ENCODE measurements around the gene APOL1.
A peak's percentile ranks its signal among the peaks of the same experiment; 100 is the strongest.
"Not testable (repeated sequence)": the region's sequence is repeated elsewhere in the genome, so short reads cannot be mapped to it uniquely, and the experiment has no call there.

APOL1 gene

DNA sequence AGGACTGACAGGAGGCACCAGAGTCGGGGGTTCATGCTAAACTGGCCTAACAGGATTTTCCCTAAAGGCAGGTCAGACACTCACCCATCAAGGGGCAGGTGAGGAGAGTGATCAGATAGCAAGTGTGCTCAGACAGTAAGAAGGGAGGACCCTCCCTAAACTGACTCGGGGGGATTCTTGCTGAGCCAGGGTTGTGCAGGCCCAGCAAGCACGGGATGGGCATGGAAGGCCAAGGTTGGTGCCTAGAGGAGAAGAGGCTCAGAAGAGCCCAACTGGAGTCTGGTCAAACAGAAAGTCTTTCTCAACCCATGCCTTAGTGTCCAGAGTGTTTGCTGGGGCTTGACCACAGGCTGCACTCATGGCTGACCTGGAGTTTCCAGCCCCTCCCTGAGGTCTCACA lies 6.2 kb upstream of the APOL1 start:
- no peak for DNase-seq

DNA sequence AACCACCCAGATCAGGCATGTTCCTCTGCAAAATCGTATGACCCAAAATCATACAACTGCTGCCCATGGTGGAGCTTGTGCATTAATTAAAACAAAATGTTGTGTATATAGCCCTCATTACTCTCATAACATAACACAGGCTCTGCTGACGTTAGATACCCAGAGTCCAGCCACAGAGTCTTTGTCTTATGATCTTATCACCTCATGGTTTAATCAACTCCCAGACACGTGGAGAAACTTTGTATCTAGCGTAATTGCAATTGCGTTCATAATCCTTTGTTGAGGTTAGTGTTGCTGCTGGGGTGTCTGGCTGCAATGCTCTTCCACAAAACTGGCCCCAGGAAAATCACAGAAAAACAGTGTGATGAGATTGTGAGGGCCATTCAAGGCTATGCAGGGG lies 5.0 kb upstream of the APOL1 start:
- no peak for DNase-seq

DNA sequence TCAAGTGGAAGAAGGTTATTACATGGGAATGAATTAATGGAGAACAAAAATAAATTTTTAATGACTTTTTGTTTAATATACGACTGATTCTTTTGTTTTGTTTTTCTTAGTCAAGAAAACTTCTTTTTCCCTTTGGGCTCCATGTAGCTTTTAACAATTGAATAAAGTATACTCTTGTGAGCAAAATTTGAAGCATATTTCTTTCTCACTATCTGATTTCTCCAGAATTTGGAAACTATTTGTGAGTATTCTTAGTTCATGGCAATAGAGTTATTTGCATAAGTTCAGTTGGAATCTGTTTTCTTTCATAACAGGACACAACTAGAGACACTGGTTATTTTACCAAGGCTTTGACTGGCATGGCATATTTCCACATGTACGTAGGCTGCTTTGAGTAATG lies 3.8 kb upstream of the APOL1 start:
- DNase-seq = no peak

DNA sequence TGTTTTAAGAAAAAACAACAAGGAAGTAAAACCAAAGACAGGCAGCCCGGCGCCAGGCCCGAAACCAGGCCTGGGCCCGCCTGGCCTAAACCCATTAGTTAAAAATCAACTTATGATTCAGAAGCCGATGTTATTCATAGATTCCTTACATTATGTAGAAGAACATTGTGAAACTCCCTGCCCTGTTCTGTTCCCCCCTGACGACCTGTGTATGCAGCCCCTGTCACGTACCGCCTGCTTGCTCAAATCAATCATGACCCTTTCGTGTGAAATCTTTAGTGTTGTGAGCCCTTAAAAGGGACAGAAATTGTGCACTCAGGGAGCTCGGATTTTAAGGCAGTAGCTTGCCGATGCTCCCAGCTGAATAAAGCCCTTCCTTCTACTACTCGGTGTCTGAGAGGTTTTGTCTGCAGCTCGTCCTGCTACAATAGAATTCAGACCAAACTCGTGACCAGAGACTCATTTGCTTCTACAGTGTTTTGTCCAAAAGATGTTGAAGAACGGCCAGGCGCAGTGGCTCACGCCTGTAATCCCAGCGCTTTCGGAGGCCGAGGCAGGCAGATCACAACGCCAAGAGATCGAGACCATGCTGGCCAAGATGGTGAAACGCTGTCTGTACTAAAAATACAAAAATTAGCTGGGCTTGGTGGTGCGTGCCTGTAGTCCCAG lies 2.5 kb upstream of the APOL1 start:
- not testable (repeated sequence) for DNase-seq

DNA sequence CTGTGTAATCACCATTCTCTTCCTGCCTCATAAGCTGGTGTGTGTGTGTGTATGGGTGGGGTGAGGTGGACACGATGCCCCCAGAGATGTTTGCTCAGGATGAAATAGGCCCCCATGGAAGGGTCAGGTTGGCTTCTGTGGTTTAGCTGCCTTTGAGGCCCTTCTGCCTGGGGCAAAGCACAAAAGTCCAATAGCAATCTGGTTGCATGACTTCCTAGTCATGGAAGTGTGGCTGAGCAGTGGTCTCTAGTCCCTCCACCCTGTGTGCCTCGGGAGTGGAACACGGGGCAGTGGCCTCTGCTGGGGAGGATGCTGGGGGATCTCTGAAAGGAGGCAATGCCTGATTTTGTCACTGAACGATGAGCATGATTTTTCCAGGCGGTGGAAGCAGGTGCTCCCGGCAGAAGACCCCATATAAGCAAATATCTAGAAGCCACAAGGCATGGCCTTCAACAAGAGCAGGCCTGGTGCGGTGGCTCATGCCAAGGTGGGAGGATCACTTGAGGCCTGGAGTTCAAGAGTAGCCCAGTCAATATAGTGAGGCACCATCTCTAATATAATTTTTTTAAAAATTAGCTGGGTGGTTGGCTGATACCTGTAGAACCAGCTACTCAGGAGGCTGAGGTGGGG lies 839 bp upstream of the APOL1 start:
- not testable (repeated sequence) for DNase-seq

DNA sequence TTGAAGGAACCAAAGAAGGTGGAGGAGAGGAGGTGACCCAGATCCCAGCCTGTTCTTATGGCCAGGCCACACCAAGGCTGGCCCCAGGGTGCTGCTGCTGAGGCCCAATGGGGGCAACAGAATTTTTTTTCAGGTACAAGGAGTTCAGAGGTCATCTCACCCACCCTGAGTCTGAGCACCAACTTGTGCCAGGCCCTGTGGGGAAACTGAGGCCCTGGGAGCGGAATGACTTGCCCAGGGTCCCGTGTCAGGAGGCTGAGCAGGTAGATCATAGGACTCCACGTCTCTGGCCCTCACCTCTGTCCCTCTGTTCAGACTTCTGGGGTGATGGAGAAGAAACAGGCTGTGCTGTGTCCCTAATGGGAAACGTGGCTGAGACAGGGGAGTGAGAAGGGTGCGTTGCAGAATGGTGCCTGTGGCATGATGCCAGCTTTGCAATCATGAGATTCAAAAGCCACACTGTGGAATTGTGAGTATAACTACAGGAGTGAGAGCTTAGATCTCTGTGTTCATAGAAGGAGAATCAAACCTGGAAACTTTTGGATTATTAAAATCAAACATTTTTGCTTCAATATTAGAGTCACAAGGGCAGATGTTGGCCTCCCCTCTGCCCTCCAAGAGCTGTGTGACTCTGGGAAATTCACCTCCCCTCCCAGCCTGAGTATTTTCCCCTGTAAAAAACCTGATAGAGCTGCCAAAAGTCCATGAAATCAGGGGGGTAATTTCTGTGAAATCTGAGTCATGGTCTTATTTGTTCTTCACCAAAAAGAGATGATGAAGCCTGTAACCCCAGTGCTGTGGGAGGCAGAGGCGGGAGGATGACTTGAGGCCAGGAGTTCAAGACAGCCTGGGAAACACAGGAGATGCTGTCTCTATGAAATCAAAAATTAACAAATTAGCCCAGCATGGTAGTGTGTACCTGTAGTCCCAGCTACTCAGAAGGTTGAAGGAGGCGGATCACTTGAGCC lies 874 bp downstream of the APOL1 start:
- peak; percentile 62 for DNase-seq

DNA sequence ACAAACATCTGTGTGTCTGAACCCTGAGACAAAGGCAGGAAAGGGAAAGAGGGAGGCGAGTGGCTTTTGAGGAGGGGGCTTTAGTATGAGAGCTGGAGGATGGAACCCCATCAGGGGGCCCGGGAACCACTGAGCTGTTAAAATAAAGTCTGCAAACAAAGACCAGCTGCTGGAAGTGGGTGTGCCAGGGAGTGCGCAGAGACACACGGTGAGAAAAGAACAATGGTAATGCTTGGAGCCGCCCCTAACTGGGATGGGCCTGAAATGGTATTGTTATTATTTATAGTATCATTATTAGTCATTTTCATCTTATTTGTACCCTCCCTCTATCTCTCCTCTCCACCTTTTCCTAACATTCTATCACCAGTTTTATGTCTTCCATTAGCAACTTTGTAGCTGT lies 2.6 kb downstream of the APOL1 start:
- DNase-seq = not testable (repeated sequence)

DNA sequence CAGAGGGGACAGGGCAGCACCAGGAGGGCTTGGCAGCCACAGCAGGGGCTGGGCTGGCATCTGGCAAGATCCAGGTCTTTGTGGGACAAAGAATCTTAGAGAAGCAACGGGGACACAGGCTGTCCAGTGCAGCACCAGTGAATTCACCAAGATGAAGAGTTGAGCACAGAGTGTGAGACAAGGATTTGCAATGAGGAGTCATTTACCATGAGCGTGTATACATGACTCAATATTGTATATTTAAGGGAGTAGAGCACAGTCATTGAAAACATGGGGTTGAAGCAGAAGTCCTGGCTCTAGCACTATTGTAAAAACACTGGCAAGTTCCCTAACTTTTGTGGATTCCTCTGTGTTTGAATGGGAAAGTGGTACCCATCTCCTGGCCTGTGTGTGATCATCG lies 3.5 kb downstream of the APOL1 start:
- DNase-seq = no peak

DNA sequence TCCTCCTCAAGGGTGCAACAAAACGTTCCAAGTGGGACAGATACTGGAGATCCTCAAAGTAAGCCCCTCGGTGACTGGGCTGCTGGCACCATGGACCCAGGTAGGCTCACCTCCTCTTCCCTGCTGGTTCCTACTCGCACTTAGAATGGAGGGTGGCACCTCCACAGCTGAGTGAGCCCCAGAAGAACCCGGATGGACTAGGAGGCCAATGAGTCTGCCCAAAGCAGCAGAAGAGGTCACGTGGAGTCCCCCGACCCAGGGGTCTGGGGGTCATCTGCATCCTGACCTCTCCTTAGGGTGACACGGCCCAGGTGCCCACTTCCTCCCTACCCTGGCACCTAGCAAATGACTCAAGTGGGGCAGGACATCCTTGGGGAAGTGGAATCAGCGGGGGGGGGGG lies 4.4 kb downstream of the APOL1 start:
- no peak for DNase-seq

DNA sequence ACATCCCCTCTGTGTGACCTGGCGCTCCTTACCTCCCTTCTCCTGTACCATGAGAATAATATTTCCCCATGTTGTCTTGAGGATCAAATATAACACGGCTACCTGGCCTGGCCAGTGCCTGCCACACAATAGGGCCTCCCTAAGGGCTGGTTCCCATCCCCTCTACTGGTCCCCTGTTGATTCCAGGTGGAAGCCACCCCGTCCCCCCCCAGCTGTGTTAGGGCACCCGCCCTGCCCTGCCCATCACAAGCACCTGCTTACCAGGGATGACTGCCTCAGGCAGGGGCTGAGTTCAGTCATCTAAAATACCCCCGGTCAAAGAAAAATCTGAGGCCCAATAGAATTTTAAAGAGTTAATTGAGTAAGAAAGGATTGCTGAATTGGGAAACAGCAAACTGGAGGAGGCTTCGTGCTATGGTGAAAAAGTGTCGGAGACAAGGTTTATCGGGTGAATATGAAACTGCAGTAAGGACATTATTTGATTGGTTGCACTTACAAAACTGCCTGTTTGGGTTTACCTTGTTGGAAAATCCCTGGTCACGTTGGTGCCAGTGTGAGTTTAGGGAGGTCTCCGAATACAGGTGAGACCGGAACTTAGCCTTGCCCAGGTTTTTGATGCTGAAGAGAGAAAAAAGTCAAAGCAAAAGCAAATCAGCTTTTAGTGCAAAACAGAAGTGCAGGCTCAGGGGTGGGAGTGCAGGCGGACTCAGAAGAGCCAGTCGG lies 5.2 kb downstream of the APOL1 start:
- no peak for DNase-seq

DNA sequence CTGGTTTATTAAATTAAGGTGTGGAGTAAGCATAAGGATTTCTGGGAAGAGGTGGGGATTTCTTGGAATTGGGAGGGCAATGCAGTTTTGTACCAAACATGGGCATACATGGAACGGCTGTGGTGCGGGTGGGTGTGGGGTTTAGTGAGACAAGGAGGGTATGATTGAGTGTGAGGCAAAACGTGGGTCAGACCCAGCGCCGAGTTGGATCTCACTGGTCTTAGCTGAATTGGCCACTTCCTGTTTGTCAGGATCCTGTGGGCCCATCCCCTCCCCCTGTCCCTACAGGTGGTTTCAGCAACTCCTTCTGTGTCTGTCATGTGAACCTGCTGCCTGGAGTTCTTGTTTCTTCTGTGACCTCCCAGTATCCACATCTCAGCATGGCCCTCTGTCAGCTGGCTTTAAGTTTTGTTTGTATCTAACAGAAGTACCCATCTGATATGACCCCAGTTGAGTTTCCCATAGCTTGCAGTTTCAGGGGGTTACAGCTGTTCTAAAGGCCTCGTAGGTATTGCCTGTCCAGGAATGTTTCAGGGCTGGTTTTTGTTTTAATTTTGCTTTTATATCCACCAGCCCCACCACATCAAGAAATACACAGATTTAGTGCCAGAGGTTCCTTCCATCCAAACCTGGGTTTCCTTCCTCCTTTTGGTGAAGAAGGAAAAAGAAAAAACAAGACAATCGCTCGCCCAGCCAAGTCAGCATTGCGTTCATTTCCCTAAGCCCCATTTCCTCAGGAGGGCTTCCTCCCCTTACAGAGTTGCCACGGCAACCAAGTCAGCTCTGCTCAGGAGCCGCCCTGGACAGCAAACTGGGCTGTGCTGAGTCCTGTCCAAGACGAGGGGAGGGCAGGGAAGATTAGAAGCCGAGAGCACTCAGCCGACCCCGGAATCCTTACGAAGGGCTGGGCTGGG lies 6.0 kb downstream of the APOL1 start:
- no peak for DNase-seq

DNA sequence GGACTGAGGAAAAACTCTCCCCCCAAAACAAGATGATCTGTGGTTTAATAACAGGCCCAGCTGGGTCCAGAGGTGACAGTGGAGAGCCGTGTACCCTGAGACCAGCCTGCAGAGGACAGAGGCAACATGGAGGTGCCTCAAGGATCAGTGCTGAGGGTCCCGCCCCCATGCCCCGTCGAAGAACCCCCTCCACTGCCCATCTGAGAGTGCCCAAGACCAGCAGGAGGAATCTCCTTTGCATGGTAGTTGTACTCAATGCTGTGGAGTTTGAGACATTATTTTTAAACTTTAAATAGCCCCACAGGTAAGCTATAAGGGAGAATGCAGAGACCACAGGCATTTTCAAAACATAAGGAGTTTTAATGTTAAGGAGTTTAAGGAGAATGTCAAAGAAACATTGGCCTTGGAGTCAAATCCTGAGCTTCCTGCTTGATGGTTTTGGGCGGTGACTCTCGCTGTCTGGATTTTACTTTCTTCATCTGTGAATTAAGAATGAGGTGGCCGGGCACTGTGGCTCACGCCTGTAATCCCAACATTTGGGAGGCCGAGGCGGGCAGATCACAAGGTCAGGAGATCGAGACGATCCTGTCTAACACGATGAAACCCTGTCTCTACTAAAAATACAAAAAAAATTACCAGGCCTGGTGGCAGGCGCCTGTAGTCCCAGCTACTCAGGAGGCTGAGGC lies 6.8 kb downstream of the APOL1 start:
- DNase-seq = no peak

DNA sequence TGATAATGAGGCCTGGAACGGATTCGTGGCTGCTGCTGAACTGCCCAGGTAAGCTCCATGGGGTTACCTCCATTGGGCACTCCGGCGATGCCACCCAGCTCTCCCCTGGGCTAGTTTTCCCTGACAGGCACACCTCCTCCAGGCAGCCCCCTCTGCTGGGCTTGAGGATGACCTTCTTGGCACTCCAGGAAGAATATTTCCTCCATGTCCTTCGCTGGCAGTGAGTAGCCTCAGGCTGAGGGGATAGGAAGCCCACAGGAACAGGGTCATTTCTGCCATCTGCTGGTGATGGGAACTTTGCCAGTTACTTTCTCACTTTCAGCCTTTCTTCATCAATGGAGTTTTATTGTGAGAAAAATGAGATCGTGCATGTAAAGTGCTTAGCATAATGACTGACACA lies 8.7 kb downstream of the APOL1 start:
- not testable (repeated sequence) for DNase-seq

DNA sequence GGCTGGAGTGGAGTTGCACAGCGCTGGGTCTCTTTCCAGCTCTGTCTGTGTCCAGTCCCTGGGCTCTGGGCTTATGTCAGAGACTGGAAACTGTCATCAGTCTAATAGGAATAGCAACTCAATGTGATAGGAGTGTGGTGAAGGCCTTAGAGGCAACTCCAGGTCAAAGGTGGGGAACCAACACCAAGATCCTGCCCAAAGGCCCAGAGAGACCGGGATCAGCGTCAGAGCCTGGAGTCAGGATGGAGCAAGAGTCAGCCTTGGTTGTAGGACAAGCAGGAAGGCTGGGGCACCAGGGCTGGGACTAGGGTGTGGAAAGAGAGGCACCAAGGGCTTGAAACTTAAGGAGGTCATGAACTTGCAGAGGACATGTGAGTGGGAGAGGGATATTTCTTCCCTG lies 9.4 kb downstream of the APOL1 start:
- not testable (repeated sequence) for DNase-seq

DNA sequence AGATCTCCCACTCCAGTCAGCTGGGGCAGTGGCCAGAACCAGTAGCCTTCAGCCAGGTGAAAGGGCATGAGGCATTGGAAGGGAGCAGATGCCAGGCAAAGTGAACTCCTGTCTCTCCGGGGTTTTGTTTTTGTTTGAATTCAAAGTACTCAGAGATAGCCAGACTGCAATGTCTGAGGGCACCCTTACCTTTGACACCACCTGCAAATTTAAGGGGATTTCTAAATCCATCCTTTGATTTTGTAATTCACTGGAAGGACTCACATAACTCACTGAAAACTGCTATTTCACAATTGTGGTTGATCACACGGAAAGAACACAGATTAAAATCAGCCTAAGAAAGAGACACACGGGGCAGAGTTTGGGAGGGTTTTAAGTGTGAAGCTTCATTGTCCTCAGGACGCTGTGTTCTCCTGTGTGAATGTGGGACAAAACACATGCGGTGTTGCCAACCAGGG lies 10.3 kb downstream of the APOL1 start:
- not testable (repeated sequence) for DNase-seq

DNA sequence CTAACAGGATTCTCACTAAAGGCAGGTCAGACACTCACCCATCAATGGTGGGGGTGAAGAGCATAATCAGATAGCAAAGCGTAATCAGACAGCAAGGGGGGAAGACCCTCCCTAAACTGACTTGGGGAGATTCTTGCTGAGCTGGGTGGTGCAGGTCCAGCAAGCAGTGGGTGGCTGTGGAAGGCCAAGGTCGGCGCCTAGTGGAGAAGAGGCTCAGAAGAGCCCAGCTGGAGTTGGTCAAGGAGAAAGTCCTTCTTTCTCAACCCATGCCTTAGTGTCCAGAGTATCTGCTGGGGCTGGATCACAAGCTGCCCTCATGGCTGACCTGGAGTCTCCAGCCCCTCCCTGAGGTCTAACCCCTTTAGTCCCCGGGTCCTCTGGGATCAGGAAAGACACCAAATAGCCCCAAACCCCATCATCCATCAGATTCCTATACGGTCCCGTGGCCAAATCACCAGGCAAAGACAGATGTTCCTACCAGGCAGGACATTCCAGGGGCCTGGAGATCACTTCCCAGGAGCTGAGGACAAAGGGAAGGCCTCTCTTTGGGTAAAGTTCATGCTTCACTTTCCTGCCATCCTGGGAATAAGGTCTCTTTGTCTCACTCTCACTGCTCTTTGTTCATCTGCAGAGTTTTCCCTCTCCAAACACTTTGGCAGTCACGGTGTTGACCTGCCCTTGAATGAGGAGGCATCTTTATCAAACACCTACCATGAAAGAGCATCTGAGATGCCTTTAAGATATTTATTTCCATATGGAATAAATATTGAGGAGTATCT lies 11.1 kb downstream of the APOL1 start:
- not testable (repeated sequence) for DNase-seq

DNA sequence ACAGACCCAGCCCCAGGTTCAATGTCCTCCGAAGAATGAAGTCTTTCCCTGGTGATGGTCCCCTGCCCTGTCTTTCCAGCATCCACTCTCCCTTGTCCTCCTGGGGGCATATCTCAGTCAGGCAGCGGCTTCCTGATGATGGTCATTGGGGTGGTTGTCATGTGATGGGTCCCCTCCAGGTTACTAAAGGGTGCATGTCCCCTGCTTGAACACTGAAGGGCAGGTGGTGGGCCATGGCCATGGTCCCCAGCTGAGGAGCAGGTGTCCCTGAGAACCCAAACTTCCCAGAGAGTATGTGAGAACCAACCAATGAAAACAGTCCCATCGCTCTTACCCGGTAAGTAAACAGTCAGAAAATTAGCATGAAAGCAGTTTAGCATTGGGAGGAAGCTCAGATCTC lies 14.1 kb downstream of the APOL1 start:
- DNase-seq = no peak

DNA sequence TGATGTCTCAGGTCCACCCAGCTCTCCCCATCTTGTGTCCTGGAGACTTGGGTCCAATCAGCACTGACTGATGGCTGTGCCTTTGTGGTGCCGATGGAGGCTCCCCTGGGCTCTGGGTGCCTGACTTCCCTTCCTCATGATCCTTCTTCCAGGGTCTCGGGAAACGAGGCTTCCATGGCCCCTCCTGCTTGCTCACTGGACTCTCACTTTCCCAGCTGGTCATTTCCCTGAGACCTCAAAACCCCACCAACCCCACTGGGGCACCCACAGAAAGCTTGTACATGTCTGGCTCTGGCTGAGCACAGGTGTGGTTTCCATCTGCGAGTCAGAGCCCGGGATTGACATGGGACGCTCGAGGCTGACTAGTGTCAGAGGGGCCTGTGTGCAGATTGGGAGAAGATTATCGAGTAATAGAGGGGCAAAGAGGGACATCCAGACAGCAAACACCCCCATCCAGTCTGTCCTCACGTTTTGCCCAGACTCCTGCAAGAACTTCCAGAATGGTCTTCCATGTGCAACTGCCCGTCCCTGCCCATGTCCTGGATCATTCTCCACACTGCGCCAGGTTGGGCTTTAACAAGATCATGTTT lies 15.1 kb downstream of the APOL1 start:
- no peak for DNase-seq

DNA sequence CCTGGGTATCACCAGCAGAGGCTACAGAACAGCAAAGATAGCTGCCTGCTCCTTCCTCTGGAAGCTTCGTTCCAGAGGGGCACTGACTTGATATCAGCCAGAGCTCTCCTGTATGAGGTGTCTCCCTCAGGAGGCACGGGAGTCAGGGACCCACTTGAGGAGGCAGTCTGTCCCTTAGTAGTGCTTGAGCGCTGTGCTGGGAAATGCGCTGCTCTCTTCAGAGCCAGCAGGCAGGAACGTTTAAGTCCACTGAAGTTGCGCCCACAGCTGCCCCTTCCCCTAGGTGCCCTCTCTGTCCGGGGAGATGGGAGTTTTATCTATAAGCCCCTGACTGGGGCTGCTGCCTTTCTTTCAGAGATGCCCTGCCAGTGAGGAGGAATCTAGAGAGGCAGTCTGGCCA lies 18.3 kb downstream of the APOL1 start:
- not testable (repeated sequence) for DNase-seq

DNA sequence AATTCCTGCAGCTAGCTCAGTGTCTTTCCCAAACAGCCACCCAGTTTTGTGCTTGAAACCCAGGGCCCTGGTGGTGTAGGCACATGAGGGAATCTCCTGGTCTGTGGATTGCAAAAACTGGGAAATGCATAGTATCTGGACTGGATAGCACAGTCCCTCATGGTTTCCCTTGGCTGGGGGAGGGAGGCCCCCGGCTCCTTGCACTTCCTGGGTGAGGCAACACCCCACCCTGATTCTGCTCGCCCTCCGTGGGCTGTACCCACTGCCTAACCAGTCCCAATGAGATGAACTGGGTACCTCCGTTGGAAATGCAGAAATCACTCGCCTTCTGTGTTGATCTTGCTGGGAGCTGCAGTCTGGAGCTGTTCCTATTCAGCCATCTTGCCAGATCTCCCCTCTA lies 19.0 kb downstream of the APOL1 start:
- DNase-seq = not testable (repeated sequence)
